Measurements from ENCODE around the gene STXBP6.

DNA sequence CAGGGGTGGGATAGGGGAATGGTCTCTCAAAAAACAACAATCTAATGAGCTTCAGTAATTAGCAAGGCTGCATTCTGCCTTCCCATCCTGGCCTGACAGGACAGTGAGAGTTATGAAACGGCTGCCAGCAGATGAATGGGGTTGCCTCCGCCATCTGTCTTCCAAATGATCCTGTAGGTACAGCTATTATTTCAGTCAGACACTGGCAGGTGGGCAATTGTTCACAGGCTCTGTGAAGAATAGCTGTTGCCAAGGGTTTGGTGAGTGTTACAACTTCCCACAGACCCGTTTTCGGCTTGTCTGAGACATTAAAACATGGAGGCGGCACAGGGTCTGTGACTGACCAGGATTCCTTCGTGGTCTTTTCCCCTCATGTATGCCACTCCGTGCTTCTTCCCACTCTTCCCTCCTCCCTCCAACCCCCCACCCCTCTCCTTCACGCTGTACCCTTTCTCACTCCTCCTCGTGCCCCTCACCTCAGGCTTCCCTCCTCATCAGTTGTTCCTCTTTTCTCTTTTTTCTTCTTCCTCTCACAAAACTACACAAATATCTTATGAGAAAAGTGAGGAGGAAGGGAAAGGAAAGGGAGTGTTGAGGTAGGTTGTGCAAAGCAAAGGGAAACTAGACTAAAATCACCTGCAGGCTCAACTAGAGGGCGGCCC, 255.2 kb downstream of the STXBP6 start:
- no peak for TF ChIP-seq POLR2AphosphoS5 (IDR thresholded peaks at IDR 0.05; ENCODE audit: low read depth, low read length)
- TF ChIP-seq TAF1 (IDR thresholded peaks at IDR 0.05; ENCODE audit: borderline replicate concordance, insufficient read depth, low read length) = no peak
- no peak for TF ChIP-seq SIN3A (IDR thresholded peaks at IDR 0.05; ENCODE audit: borderline replicate concordance, insufficient read depth, low read length)
- TF ChIP-seq, protein P1, sequence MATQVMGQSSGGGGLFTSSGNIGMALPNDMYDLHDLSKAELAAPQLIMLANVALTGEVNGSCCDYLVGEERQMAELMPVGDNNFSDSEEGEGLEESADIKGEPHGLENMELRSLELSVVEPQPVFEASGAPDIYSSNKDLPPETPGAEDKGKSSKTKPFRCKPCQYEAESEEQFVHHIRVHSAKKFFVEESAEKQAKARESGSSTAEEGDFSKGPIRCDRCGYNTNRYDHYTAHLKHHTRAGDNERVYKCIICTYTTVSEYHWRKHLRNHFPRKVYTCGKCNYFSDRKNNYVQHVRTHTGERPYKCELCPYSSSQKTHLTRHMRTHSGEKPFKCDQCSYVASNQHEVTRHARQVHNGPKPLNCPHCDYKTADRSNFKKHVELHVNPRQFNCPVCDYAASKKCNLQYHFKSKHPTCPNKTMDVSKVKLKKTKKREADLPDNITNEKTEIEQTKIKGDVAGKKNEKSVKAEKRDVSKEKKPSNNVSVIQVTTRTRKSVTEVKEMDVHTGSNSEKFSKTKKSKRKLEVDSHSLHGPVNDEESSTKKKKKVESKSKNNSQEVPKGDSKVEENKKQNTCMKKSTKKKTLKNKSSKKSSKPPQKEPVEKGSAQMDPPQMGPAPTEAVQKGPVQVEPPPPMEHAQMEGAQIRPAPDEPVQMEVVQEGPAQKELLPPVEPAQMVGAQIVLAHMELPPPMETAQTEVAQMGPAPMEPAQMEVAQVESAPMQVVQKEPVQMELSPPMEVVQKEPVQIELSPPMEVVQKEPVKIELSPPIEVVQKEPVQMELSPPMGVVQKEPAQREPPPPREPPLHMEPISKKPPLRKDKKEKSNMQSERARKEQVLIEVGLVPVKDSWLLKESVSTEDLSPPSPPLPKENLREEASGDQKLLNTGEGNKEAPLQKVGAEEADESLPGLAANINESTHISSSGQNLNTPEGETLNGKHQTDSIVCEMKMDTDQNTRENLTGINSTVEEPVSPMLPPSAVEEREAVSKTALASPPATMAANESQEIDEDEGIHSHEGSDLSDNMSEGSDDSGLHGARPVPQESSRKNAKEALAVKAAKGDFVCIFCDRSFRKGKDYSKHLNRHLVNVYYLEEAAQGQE (IDR thresholded peaks at IDR 0.05; ENCODE audit: insufficient read depth in 1 of 2, low read depth in 2 of 2, low read length in 2 of 2) = no peak
- TF ChIP-seq FOXP2 (optimal IDR thresholded peaks at IDR 0.05; ENCODE audit: borderline replicate concordance, extremely low read depth, extremely low read length, insufficient read depth) = no peak
